GM12891 (cell line): ENCODE results near the gene OSM.

Experiments
- DNase-seq: peaks from one replicate; pipeline ENCODE4 v3.0.0; 2011; ENCODE audit warnings: low spot score; ENCODE audit not compliant: insufficient read length
- FAIRE-seq: peaks from 2 replicates; lab custom pipeline; 2011; peaks lifted over from hg19 to GRCh38; lab: Jason Lieb, UNC
- PAX5 ChIP-seq: IDR thresholded peaks from 2 replicates; pipeline ENCODE4 v1.6.1; 2011; ENCODE audit warnings: low read length, moderate library complexity, mild to moderate bottlenecking; ENCODE audit not compliant: insufficient read depth, severe bottlenecking
- POLR2A ChIP-seq: IDR thresholded peaks from 2 replicates; pipeline ENCODE4 v1.6.1; 2011; ENCODE audit warnings: low read depth, low read length, control low read depth
- POLR2AphosphoS5 ChIP-seq: IDR thresholded peaks from 2 replicates; pipeline ENCODE4 v1.6.1; 2011; ENCODE audit warnings: low read depth, low read length, control low read depth
- POU2F2 ChIP-seq: IDR thresholded peaks from 2 replicates; pipeline ENCODE4 v1.6.1; 2011; ENCODE audit warnings: low read depth, mild to moderate bottlenecking, control low read depth, low read length, moderate library complexity
- SPI1 ChIP-seq: IDR thresholded peaks from 2 replicates; pipeline ENCODE4 v1.6.1; 2011; ENCODE audit warnings: low read depth, low read length, control low read depth
- TAF1 ChIP-seq: IDR thresholded peaks from 2 replicates; pipeline ENCODE4 v1.6.1; 2011; ENCODE audit warnings: low read depth, low read length, control low read depth

Gene OSM

DNA sequence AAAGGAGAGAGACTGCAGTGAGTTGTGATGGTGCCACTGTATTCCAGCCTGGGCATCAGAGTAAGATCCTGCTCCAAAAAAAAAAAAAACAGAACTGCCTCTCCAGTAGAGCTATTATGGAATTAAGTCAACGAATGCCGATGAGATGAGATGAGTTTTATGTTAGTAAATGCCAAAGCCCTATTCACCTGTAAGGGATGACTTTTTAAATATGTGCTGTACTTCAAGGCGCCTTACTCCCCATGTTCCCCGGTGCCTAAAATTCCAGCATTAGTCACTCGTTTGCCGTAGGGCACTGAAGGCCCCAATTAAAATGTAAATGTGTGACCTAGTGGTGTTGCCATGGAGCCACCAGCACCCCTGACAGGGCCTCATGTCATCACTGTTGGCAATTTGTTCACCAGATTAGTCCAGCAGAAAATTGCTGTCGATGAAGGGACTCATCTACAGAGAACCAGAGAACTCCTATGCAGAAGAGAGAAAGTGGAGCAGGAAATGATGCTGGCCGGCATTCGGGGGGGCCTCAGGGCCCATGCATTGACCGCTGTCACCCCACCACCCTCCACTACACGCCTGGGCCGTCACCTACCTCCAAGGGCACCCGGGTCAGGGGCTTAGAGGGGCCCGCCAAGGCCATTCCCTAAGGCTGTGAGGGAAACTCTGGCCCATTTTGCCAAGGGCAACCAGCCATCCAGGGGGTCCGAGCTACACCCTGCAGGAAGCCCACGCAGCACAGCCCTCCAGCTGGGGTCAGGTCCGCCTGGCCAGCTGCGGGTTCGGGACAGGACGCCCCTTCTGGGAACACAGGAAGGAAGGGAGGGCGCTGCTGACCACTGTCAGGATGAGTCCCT is 37.9 kb downstream of the OSM start:
- DNase-seq (no peak), FAIRE-seq (no peak)
- TF ChIP-seq PAX5 (no peak), POU2F2 (no peak)

DNA sequence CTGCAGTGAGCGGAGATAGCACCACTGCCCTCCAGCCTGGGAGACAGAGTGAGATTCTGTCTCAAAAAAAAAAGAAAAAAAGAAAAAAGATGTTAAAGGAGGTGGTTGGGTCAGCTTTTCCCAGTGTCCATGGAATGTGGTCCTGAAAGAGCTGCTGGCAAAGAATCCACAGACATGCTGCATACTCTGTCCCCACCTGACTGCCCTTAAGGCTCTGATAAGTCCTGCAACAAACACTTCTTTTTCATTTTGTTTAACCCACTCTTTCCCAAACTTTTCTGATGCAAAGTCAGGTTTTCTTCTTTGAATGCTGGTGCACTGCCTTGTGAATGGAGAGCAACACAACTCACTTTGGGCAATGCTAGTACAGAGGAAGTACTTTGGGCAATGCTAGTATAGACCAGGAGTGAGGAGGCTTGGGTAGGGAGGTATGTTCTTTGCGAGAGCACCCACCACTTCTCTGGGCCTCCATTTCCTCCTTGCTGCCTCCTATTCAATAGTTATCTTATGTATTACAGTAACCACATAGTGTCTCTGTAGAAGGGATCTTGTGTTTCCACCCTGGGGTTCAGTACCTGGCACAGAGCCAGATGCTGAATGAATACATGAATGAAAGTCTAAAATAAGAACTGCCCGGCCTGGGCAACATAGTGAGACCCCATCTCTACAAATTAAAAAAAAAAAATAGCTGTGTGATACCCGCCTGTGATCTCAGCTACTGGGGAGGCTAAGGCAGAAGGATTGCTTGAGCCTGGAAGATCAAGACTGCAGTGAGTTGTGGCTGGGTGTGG is 39.0 kb downstream of the OSM start:
- no peak for TF ChIP-seq POLR2AphosphoS5
- no peak for TF ChIP-seq POU2F2
- no peak for TF ChIP-seq TAF1
- no peak for TF ChIP-seq PAX5
- TF ChIP-seq POLR2A: no peak
- no peak for TF ChIP-seq SPI1
- FAIRE-seq: no peak
- no peak for DNase-seq

DNA sequence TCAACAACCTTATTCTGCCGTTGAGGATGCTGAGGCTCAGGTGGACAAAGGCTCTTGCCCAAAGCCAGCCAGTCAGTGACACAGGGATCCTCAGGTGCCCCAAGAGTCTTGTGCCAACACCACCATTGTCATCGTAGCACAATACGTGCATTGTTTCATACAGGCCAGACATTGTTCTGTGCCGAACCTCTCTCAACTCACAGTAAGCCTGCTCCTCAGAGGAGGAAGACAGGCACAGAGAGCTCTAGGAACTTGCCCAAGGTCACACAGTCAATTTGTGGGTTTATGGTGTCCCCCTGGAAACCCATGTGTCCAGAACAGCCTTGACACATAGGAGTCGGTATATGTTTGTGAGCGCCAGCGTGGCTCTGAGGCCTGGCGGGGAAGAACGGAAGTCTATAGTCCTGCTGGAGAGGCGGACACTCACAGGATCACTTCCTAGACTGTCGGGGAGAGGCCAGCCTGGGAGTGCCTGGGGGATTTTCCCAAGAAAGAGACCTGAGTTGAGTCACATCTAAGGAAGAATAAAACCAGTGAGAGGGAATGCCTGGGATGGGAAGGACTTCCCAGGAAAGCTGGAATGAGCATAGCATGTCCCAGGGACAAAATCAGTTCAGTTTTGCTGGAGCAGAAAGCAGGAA is 40.3 kb downstream of the OSM start:
- FAIRE-seq (no peak), DNase-seq (no peak)
- TF ChIP-seq SPI1 (no peak), POU2F2 (no peak), PAX5 (no peak), POLR2A (no peak), TAF1 (no peak), POLR2AphosphoS5 (no peak)

- DNase-seq (no peak), FAIRE-seq (no peak)
- TF ChIP-seq POLR2A (no peak), SPI1 (no peak), TAF1 (no peak), PAX5 (no peak), POLR2AphosphoS5 (no peak)
Observed at GRCh38 chr22:30225220-30225927, 41.3 kb downstream of the OSM start.

GRCh38 chr22:30224161-30224857 is 42.3 kb downstream of the OSM start:
- DNase-seq (no peak), FAIRE-seq (no peak)
- TF ChIP-seq SPI1: peak; percentile 88
- no peak for TF ChIP-seq POLR2A

DNA sequence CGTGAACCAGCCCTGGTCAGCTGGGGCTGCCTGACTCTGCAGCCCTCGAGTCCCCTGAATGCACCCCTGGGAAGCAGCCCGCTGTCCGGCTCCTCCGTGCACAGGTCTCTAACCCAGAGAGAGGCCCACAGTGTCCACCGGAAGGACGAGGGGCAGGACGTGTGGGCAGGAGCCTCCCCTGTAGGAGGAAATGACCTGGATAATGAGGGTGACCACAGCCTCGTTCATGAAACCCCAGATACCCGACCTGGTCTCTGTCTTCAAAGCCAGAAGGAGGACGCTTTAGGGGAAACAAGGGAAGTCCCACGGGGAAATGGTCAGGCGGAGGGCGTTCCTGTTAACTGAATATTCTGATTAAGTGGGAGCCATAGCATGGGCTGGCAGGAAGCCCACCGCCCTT is 43.3 kb downstream of the OSM start:
- TF ChIP-seq TAF1 (no peak), POLR2AphosphoS5 (no peak), PAX5 (no peak), POLR2A (no peak), POU2F2 (no peak), SPI1 (no peak)
- FAIRE-seq (no peak), DNase-seq (no peak)

GRCh38 chr22:30222321-30222720 is 44.3 kb downstream of the OSM start:
- DNase-seq: no peak
- FAIRE-seq: peak; percentile 43
- TF ChIP-seq TAF1 (no peak), SPI1 (no peak), POLR2A (no peak), PAX5 (no peak), POLR2AphosphoS5 (no peak), POU2F2 (no peak)

- FAIRE-seq (peak; percentile 88), DNase-seq (no peak)
- TF ChIP-seq POU2F2 (no peak), SPI1 (peak; percentile 69), TAF1 (no peak)
Observed at GRCh38 chr22:30221121-30221992, 45.3 kb downstream of the OSM start.
